SK-MEL-5 (cell line): ENCODE results near the gene GRB10. TPM values are rescaled to one million over a fixed set of nuclear protein-coding genes. Genes with fewer than 3 reads are reported as not detected.
A peak's percentile ranks its signal among the peaks of the same experiment; 100 is the strongest.
"Not testable (repeated sequence)": the region's sequence is repeated elsewhere in the genome, so short reads cannot be mapped to it uniquely, and the experiment has no call there.

Experiments used
- DNase-seq: peaks from one replicate; pipeline ENCODE4 v3.0.0-alpha.2; 2016; ENCODE audit warnings: low read depth, low spot score
- in situ Hi-C: cut with HindIII; loops from 2 replicates; pipeline ENCODE4 v1.10.0; 2016; ENCODE audit warnings: low sequenced_read_pairs, high pct_unique_total_duplicates, low pct_unique_long_range_greater_than_20kb
- total RNA-seq: library from RNA; depleted of rRNA; stranded (reverse); fragments of >200 nt; shearing (Covaris generic); gene quantifications from 2 replicates; pipeline ENCODE4 v1.2.3, GENCODE V29; 2014; rRNA removed

The GRB10 gene
- total RNA-seq, 1 experiment from 2014 or later = 94.3 TPM

DNA sequence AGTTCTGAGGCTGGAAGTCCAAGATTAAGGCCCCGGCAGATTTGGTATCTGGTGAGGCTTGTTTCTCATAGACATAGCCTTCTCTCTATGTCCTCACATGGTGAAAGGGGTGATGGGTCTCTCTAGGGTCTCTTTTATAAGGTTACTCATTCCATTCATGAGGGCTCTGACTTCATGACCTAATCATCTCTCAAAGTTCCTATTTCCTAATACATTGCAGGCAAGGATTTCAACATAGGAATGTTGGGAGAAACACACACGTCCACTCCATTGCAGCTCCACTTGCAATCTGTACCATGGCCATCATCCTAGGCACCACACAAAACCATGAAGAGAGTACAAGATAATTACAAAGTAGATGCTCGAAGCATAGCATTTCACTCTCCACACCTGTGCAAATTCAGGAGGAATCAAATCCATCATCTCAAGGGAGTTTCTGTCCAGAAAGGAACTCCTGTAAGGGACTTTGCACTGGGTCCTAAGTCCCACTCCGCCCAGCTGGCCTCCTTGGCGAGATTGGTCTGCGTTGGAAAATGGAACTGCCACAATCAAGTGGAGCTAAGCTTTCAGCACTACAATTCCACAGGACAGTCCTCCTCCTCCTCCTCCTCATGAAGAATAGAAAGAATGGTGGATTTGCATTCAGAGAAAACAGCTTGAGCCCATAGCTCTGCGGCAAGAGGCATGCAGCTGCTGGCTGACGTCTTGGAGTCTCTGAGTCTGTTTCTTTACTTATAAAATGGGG lies 226.3 kb downstream of the GRB10 start:
- no peak for DNase-seq
- in situ Hi-C loops = no loop called here

DNA sequence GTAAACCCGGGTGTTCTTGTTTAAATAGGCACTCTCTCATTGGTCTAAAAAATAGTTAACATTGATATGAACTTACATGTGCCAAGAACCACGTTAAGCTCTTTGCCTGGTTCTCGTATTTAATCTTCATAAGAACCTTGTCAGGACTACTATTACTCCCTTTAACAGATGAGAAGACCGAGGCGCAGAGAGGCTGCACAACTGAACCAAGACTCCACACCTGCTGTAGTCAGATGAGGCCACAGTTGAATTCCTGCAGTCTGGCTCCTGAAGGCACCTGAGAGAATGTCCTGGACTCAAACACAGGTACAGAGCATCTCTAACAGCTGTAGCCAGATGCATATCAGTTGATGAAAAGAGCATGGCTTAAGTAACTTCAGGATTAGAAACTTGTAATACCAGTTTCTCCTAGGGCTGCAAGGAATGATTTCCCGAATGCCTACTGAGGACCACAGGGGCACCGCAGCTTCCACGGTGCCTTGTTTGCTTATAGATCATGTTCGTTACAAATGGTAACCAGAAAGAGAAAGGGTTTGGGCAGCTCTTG lies 227.0 kb downstream of the GRB10 start:
- DNase-seq = no peak
- in situ Hi-C loops = no loop called here

DNA sequence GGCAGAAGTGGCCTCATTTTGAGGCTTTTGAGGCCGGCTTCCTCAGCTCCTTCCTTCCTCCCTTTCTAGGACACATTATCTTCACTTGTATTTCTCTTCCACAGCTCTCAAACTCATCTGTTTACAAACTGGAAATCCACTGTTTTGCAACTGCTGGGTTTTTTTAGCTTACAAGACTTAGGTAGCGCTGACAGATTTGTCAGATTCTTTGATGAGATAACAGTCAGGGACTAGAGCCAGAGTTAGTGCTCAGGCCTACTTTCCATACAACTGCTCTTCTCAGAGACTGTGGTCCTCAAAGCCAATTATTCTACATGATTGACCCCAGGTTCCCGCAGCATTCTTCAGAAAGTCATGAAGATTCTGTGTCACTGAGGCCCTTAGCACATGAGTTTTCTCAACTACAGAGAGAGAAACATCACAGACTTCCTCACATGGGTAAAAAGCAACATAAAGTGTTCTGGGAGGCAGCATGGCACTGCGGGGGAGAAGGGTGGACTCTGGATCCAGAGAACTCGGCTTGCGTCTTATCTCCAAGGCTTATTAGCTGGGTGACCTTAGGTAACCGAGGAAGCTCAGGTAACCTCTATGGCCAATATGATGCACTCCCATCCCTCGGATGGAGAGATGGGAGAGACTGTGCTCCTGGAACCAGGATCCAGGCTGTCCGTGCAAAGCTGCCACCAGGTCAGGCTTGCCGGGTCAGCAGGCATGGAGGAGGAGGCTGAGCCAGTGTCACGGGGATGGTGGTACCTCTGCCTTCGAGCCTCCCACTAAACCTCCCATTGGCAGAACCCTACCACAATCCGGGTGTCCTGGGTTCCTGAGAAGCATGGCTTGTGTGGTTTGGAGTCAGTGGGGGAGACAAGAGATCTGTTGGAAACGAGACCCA lies 228.0 kb downstream of the GRB10 start:
- DNase-seq = no peak
- in situ Hi-C loops = no loop called here

DNA sequence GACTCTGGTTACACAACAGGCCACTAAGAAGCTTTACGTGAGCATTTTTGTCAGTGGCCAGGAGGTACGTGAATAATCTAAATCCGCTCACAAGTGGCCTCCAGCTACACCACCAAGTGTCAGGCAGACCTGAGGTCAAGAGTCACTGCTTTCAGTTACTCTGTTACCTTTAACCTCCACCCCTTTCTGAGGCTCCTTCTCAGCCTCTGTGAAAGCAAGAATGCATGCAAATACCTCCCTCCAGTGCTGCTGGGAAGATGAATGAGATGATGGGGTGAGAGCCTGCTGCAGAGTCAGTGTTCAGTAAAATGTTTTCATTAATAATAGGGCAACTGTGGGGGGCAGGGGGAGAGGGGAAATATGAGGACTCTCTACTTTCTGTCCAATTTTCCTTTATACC lies 228.7 kb downstream of the GRB10 start:
- DNase-seq = no peak
- in situ Hi-C loops = no loop called here

DNA sequence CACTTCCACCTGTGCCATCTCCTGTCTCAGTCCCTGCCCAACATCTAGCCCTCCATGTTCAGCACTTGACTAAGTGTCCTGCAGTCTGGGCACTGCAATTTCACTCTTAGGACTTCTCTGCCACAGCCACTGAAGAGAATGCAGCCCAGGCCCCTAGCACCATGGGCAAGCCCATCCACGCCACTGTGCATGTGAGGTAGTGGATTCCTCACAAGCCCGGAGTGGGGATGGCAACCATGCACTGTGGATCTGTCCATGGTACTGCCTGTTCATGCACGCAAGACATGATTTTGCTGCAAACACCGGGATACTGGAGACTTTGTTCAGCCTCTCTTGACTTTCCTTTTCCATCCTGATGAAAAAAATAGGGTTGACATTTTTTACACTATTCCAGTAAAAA lies 229.8 kb downstream of the GRB10 start:
- peak; percentile 24 for DNase-seq
- in situ Hi-C loops = no loop called here

DNA sequence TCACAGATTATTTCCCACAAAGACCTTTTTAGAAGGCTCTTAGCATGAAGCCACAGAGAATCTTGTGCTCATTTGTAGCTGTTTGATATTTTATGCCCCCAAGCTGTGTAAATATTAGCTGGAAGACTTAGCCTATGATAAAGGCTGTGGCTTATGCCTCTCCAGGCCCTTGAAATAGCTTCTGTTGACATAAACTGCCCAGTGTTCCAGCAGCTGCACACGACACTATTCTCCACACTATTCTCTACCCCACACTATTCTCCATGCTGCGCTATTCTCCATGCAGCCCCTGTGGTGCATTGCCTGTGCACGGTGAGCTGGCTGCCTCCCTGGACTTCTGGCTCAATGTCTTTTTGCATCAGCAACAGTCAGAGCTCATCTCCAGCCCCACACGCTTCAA lies 230.6 kb downstream of the GRB10 start:
- DNase-seq = no peak
- in situ Hi-C loops = no loop called here

DNA sequence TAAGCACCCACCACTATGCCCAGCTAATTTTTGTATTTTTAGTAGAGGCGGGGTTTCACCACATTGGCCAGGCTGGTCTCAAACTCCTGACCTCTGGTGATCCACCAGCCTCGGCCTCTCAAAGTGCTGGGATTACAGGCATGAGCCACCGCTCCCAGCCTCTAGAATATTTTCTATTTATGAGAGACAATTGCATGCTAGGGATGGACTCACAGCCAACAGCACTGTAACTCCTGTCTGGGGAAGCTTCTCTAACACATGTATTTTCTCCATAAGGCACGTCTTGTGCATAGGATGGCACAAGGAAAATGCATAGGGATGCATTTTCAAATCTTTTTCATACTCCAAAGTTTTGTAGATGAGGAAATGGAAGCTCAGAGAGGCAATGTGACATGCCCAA lies 237.1 kb downstream of the GRB10 start:
- DNase-seq, in situ Hi-C loops: not testable (repeated sequence)

DNA sequence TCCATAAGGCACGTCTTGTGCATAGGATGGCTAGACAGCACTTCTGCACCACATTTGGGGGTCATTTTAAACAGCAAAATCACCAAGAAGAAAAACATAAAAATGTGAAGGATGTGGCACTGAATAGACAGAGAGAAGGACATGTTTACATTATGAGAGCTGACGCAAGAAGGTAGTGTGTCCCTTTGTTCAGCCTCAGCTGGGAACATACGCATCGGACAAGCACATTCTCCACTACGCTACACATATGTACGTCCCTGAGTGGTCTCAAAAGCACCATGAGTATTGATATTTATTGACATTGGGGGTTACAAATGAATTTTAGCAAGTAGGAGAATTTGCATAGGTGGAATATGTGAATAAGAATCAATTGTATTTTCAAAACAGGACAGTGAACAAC lies 237.7 kb downstream of the GRB10 start:
- no peak for DNase-seq
- in situ Hi-C loops = no loop called here

DNA sequence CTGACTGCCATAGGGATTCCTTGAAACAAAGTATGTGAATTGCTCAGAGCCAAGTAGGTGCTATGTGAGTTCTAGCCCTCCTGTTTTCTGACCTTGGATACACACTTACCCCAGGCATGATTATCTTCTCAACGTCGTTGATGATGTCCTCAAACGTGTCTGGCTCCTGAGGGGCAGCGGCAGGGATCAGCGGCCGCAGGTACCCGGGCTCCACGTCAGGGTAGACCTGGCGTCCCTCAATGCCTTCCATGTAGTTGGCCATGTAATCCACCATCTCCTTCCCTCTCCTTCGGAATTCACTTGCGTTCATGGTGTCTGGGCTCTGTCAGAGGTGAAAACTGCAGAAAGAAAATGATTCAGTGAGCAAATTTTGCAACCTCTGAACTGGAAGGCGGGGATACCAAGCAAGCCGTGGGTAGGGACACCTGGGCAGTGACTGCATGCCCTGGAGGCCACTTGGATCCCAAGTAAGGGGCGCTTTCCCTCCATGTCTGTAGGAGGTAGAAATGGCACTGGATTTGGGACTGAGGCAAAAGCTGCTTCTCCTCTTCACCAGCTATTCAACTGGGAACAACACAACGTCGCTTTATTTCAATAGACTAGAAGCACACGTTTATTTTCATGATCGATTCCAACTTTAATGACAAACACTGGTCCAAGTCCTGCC lies 238.8 kb downstream of the GRB10 start:
- in situ Hi-C loops = no loop called here
- DNase-seq = no peak

DNA sequence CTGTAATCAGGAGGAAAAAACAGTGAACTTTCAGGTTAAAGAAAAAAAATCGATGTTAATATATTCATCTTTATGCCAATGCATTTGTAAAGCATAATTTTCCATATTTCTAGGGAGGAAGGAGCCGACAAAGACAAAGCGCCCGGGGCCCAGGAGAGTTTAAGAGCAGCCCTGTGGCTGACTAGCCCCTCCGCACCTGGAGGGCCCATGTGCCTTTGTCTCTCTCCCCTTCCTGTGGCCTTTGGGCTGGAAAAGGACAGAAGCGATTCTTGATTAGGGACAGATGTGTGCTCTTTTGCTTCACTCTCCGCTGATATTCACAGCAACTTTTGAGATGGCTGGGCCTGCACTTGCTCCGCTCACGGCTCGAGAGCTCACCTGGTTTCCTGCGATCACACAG lies 240.6 kb downstream of the GRB10 start:
- no peak for DNase-seq
- in situ Hi-C loops = no loop called here

DNA sequence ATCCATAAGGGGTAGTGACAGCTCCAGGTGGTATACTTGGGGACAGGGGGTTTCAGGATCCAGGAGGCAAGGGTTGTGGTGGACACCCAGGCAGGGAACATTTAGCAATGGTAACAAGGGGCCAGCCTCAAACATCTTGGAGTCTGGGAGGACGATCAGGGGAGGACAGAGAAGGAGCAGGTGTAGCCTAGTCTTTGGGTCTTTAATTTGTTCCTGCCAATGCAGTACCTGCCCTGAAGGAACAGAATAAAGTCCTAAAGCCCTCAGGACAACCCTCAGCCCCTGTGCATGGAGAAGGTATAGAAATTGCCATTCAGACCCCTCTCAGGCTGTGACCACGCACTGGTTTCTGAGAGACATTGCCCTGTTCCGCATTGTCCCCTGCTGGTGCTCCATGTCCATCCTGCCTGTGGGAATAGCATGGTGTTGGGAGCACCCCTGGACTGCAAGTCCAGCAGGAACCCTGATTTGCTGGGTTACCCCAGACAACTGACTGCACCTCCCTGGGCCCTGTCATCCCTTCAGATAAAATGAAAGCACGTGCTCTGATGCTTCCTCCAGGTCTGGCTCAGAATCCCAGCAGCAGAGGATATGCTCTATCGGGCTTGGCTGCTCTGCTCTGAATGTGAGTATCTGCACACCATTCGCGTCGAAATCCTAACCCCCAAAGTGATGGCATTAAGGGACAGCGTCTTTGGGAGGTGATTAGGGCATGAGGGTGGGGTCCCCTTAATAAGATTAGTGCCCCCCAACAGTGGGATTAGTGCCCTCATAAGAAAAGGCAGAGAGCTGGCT lies 241.7 kb downstream of the GRB10 start:
- in situ Hi-C loops = no loop called here
- DNase-seq = no peak

Other genes starting within 250 kb of the GRB10 start
- gene DDC, start 217.5 kb downstream of the GRB10 start, total RNA-seq = not detected in 2 replicates